Peyer's patch (tissue), 4 donors: ENCODE measurements around the gene SETD6.

ENCODE experiments used
- CTCF ChIP-seq, 6 experiments: fragments of 450-650 bp in 4 of 6; fragments of 200-600 bp in 2 of 6; sonication (generic) in 1 of 6; IDR thresholded peaks; one replicate each; pipeline ENCODE4 v1.5.1; 2017 to 2019; ENCODE audit warnings: antibody characterized with exemption in 6 of 6, mild to moderate bottlenecking in 3 of 6, moderate library complexity in 1 of 6
- POLR2A ChIP-seq, 2 donors: fragments of 450-650 bp; IDR thresholded peaks; one replicate each; pipeline ENCODE4 v1.5.1; 2017; ENCODE audit warnings: antibody characterized with exemption in 2 of 2, mild to moderate bottlenecking in 2 of 2, moderate library complexity in 2 of 2

GRCh38 chr16:58481226-58481869 is 34.0 kb upstream of the SETD6 start:
- TF ChIP-seq CTCF (IDR thresholded peaks at IDR 0.05) (no peak), POLR2A (IDR thresholded peaks at IDR 0.05) (no peak)
